HG03520 (cell line): ENCODE measurements around the gene KLHL28.
"Not testable (repeated sequence)": the region's sequence is repeated elsewhere in the genome, so short reads cannot be mapped to it uniquely, and the experiment has no call there.

ENCODE experiments used
- ATAC-seq: cut with Tn5 transposase; IDR thresholded peaks from one replicate; pipeline ENCODE4 v1.9.1; 2021; ENCODE audit warnings: mild to moderate bottlenecking, moderate library complexity; ENCODE audit not compliant: unreplicated experiment

The KLHL28 gene

GRCh38 chr14:44897041-44897844, 64.5 kb downstream of the KLHL28 start:
- peak; percentile 92 for ATAC-seq

- ATAC-seq = peak; percentile 1
Observed at GRCh38 chr14:44896275-44897040, 65.3 kb downstream of the KLHL28 start.

GRCh38 chr14:44895716-44896115, 66.0 kb downstream of the KLHL28 start:
- no peak for ATAC-seq

GRCh38 chr14:44893535-44893934, 68.2 kb downstream of the KLHL28 start:
- ATAC-seq = no peak

GRCh38 chr14:44891726-44892372, 69.9 kb downstream of the KLHL28 start:
- ATAC-seq = not testable (repeated sequence)

- no peak for ATAC-seq
Observed at GRCh38 chr14:44889595-44890471, 71.9 kb downstream of the KLHL28 start.

GRCh38 chr14:44887596-44887955, 74.2 kb downstream of the KLHL28 start:
- ATAC-seq = no peak

- no peak for ATAC-seq
Observed at GRCh38 chr14:44886860-44887595, 74.7 kb downstream of the KLHL28 start.

- no peak for ATAC-seq
Observed at GRCh38 chr14:44880791-44881190, 81.0 kb downstream of the KLHL28 start.
